Measurements from ENCODE around the gene NKX1-2. TPM values are rescaled to one million over a fixed set of nuclear protein-coding genes. Genes with fewer than 3 reads are reported as not detected.

NKX1-2 gene
- total and polyA plus RNA-seq, 2 of the 8 experiments (the other 6 are each of a cell fraction or from before 2014, with no cell fraction given) = 12.7 to 34.9 TPM

- Histone ChIP-seq H3K79me1 (ENCODE audit: low read depth, low read length) (no peaks in the 10 kb centered on the region), H3K18ac (ENCODE audit: extremely low read depth, low read length) (no peak overlapping the region), H4K8ac (ENCODE audit: extremely low read depth, insufficient read depth, low read length) (no peak overlapping the region), H2BK15ac (ENCODE audit: low read length) (no peak overlapping the region), H3K23ac (ENCODE audit: insufficient read length) (no peak overlapping the region), H3K36me3 (ENCODE audit: control insufficient read depth in 2 of 4, insufficient read depth in 4 of 4, low read length in 3 of 4) (no peaks in the 10 kb centered on the region), H4K20me1 (replicated peaks in 1 of 2; ENCODE audit: control insufficient read depth in 1 of 2, insufficient read depth in 2 of 2, low read length in 2 of 2) (no peaks in the 10 kb centered on the region), H2BK120ac (replicated peaks; ENCODE audit: low read depth, low read length) (no peak overlapping the region), H3K79me2 (ENCODE audit: control insufficient read depth in 1 of 2, insufficient read depth in 2 of 2, low read length in 2 of 2) (no peaks in the 10 kb centered on the region), H2AFZ (ENCODE audit: low read length) (no peak overlapping the region), H3K9me3 (ENCODE audit: insufficient read depth in 2 of 2, low read depth in 1 of 2, low read length in 1 of 2) (no peaks in the 10 kb centered on the region), H3K56ac (replicated peaks; ENCODE audit: insufficient read length, low read depth, low read length) (no peak overlapping the region), H2BK5ac (ENCODE audit: low read depth, low read length) (no peak overlapping the region), H3K23me2 (ENCODE audit: low read depth, low read length) (no peaks in the 10 kb centered on the region), H3K4ac (replicated peaks; ENCODE audit: insufficient read length, low read depth, low read length) (no peak overlapping the region), H4K5ac (ENCODE audit: insufficient read length, low read depth, low read length) (no peak overlapping the region), H3K4me2 (ENCODE audit: insufficient read depth in 1 of 2, low read depth in 2 of 2, low read length in 2 of 2) (no peak overlapping the region), H3K4me1 (replicated peaks in 1 of 4; ENCODE audit: control insufficient read depth in 3 of 4, insufficient read depth in 4 of 4, low read length in 3 of 4) (0 out of 7 replicates have a peak, but pooled peaks cover 0 to 2% (median under 1%) of the 10 kb centered on the region in 4 experiments), H3K9ac (replicated peaks in 1 of 4; ENCODE audit: extremely low read depth in 1 of 4, low read depth in 3 of 4, low read length in 3 of 4) (no peak overlapping the region), H3K14ac (ENCODE audit: insufficient read length) (no peak overlapping the region), H2BK20ac (ENCODE audit: low read length) (no peak overlapping the region), H3K4me3 (ENCODE audit: extremely low read depth in 1 of 4, insufficient read depth in 2 of 4, low read depth in 3 of 4, low read length in 4 of 4) (no peak overlapping the region), H2BK12ac (ENCODE audit: low read depth, low read length) (no peak overlapping the region), H3K27me3 (replicated peaks in 1 of 4; ENCODE audit: control insufficient read depth in 3 of 4, extremely low read depth in 1 of 4, insufficient read depth in 3 of 4, low read length in 3 of 4) (no peaks in the 10 kb centered on the region), H4K91ac (replicated peaks; ENCODE audit: insufficient read length, low read length) (no peak overlapping the region), H2AK5ac (ENCODE audit: low read depth, low read length) (no peak overlapping the region), H3K27ac (ENCODE audit: low read depth, low read length) (no peak overlapping the region)
- DNase-seq (ENCODE audit: low read depth in 1 of 2, low spot score in 2 of 2) (no peak), FAIRE-seq (no peak)
- ChIA-PET CTCF (ENCODE audit: partially characterized antibody) (interaction anchor here (0.9 to 1.3 kb wide), 4 partner anchors 10 to 430 kb away, joined by 3 to 5 read pairs (median 3); no protein-coding TSS in a partner anchor), POLR2A (ENCODE audit: partially characterized antibody) (no interaction called here)
- TF ChIP-seq GTF2F1 (IDR thresholded peaks at IDR 0.05; ENCODE audit: borderline replicate concordance, low read depth, low read length) (no peak), EZH2 (IDR thresholded peaks at IDR 0.05; ENCODE audit: low read depth, low read length, severe bottlenecking) (no peak), HDAC6 (IDR thresholded peaks at IDR 0.05; ENCODE audit: low read depth, low read length) (no peak), HDAC2 (IDR thresholded peaks at IDR 0.05; ENCODE audit: borderline replicate concordance in 1 of 2, low read depth in 2 of 2, low read length in 2 of 2) (no peak), TAF7 (optimal IDR thresholded peaks at IDR 0.05; ENCODE audit: borderline replicate concordance, low read depth, low read length) (no peak), ASH2L (IDR thresholded peaks at IDR 0.05; ENCODE audit: low read length) (no peak), NANOG (IDR thresholded peaks at IDR 0.05; ENCODE audit: insufficient read depth, low read depth, low read length, poor library complexity, severe bottlenecking) (no peak), MAFK (IDR thresholded peaks at IDR 0.05; ENCODE audit: low read depth, low read length) (no peak), EP300 (IDR thresholded peaks at IDR 0.05; ENCODE audit: borderline replicate concordance in 1 of 2, low read depth in 2 of 2, low read length in 2 of 2) (no peak)
- 90% methylated on average over 4 of the region's 4 CpGs; no CpG with 5 or more reads in 1 of the 2 experiments for WGBS, 2 experiments (ENCODE audit: extremely low coverage in 1 of 2, insufficient coverage in 1 of 2, insufficient read length in 1 of 2, insufficient replicate concordance in 2 of 2, low coverage in 1 of 2, low lambda C conversion rate in 2 of 2, missing lambda C conversion rate in 1 of 2)
Measured at GRCh38 chr10:124425227-124425962, 24.4 kb downstream of the NKX1-2 start.

All from H1 (cell line).